Cardiac fibroblast (primary cell): ENCODE measurements around the gene HIP1.

Experiments used
- DNase-seq, 2 donors: peaks; one replicate each; pipeline versions ENCODE4 v3.0.0 to v3.0.0-alpha.2; 2010; ENCODE audit warnings: low read depth in 2 of 2
- H3K4me3 ChIP-seq, 2 donors: replicated peaks in 1 of 2; 1 replicate in 1 of 2; 2 replicates in 1 of 2; pipeline ENCODE4 v1.5.1; 2011; ENCODE audit warnings: low read depth in 2 of 2, low read length in 2 of 2, mild to moderate bottlenecking in 2 of 2, moderate library complexity in 1 of 2
- CTCF ChIP-seq: IDR thresholded peaks from one replicate; pipeline ENCODE4 v1.5.1; 2011; ENCODE audit warnings: low read depth, mild to moderate bottlenecking, low read length, inconsistent platforms

HIP1 gene

GRCh38 chr7:75626954-75627353 lies 111.8 kb downstream of the HIP1 start:
- TF ChIP-seq CTCF = no peak
- no peak for DNase-seq
- no peak overlapping the region for H3K4me3 ChIP-seq

GRCh38 chr7:75625868-75626267 lies 112.9 kb downstream of the HIP1 start:
- no peak overlapping the region for H3K4me3 ChIP-seq
- DNase-seq = no peak
- no peak for TF ChIP-seq CTCF

GRCh38 chr7:75624134-75624832 lies 114.5 kb downstream of the HIP1 start:
- DNase-seq = peak; percentile 79 to 89
- TF ChIP-seq CTCF = no peak
- no peak overlapping the region for H3K4me3 ChIP-seq

- no peak overlapping the region for H3K4me3 ChIP-seq
- no peak for TF ChIP-seq CTCF
- DNase-seq = peak in 1 of 2 donors; percentile 51
Observed at GRCh38 chr7:75623390-75624133, 115.2 kb downstream of the HIP1 start.

- no peak for DNase-seq
- no peak overlapping the region for H3K4me3 ChIP-seq
- no peak for TF ChIP-seq CTCF
Observed at GRCh38 chr7:75621124-75621523, 117.6 kb downstream of the HIP1 start.

GRCh38 chr7:75619636-75620035 lies 119.1 kb downstream of the HIP1 start:
- H3K4me3 ChIP-seq = no peak overlapping the region
- no peak for DNase-seq
- TF ChIP-seq CTCF = no peak
